ENCODE data around the gene IL1RN. TPM values are rescaled to one million over a fixed set of nuclear protein-coding genes. Genes with fewer than 3 reads are reported as not detected.

Gene IL1RN
- total and polyA plus RNA-seq, 2 of the 8 experiments (the other 6 are each of a cell fraction or from before 2014, with no cell fraction given), result not detected

DNA sequence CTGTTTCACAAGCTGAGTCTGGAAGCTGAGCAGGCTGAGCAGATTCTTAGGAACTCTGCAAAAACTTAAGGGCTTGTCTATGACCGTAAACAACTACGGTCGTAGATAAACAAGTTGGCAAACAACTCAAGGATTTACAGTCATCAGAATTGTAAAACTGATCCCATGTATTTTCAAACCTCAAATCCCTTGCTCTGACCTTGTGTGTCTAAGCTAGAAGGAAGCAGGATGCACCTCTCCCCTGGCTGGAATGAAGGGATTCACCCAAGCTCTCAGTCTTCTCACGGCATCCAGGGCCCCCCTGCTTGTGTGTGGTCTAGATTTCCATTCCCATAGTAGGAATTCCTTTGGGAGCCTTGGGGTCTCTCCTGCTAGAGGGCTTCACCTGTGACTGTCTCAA lies 12.4 kb upstream of the IL1RN start:
- H2BK15ac ChIP-seq (ENCODE audit: low read length), result no peak overlapping the region
- H2BK12ac ChIP-seq (ENCODE audit: low read depth, low read length), result no peak overlapping the region
- WGBS, 2 experiments (ENCODE audit: extremely low coverage in 1 of 2, insufficient coverage in 1 of 2, insufficient read length in 1 of 2, insufficient replicate concordance in 2 of 2, low coverage in 1 of 2, low lambda C conversion rate in 2 of 2, missing lambda C conversion rate in 1 of 2), result 83% methylated on average over 4 of the region's 4 CpGs; no CpG with 5 or more reads in 1 of the 2 experiments
- no peak overlapping the region for H3K4ac ChIP-seq (replicated peaks; ENCODE audit: insufficient read length, low read depth, low read length)
- H3K9ac ChIP-seq (replicated peaks in 1 of 4; ENCODE audit: extremely low read depth in 1 of 4, low read depth in 3 of 4, low read length in 3 of 4), result no peak overlapping the region
- H4K8ac ChIP-seq (ENCODE audit: extremely low read depth, insufficient read depth, low read length), result no peak overlapping the region
- peaks cover 0 to 4% (median 0%) of the 10 kb centered on the region in 4 experiments; a peak in 1 of 7 replicates for H3K4me1 ChIP-seq (replicated peaks in 1 of 4; ENCODE audit: control insufficient read depth in 3 of 4, insufficient read depth in 4 of 4, low read length in 3 of 4)
- TF ChIP-seq GABPA (IDR thresholded peaks at IDR 0.05; ENCODE audit: borderline replicate concordance, insufficient read depth, low read length) (no peak), POU5F1 (IDR thresholded peaks at IDR 0.05; ENCODE audit: low read depth, low read length) (no peak), SIN3A (conservative IDR thresholded peaks at IDR 0.05 in 1 of 2, IDR thresholded peaks at IDR 0.05 in 1 of 2; ENCODE audit: low read depth in 1 of 2, low read length in 2 of 2) (no peak), BACH1 (IDR thresholded peaks at IDR 0.05; ENCODE audit: low read length) (no peak), KDM1A (IDR thresholded peaks at IDR 0.05; ENCODE audit: borderline replicate concordance, low read length) (no peak)
- ChIA-PET POLR2A (ENCODE audit: partially characterized antibody) (no interaction called here), CTCF (ENCODE audit: partially characterized antibody) (interaction anchor here (1.8 to 10.3 kb wide), 2 partner anchors 23 to 35 kb away, joined by 9 to 71 read pairs; no protein-coding TSS in a partner anchor)
- H2AK5ac ChIP-seq (ENCODE audit: low read depth, low read length), result no peak overlapping the region
- no peak overlapping the region for H3K4me3 ChIP-seq (ENCODE audit: extremely low read depth in 1 of 4, insufficient read depth in 2 of 4, low read depth in 3 of 4, low read length in 4 of 4)
- H3K23ac ChIP-seq (ENCODE audit: insufficient read length), result no peak overlapping the region
- no peak for FAIRE-seq
- H3K36me3 ChIP-seq (ENCODE audit: control insufficient read depth in 2 of 4, insufficient read depth in 4 of 4, low read length in 3 of 4), result no peaks in the 10 kb centered on the region
- no peak overlapping the region for H2BK5ac ChIP-seq (ENCODE audit: low read depth, low read length)
- no peaks in the 10 kb centered on the region for H3K79me2 ChIP-seq (ENCODE audit: control insufficient read depth in 1 of 2, insufficient read depth in 2 of 2, low read length in 2 of 2)
- H2BK120ac ChIP-seq (replicated peaks; ENCODE audit: low read depth, low read length), result no peak overlapping the region
- no peaks in the 10 kb centered on the region for H3K79me1 ChIP-seq (ENCODE audit: low read depth, low read length)
- no peaks in the 10 kb centered on the region for H3K27me3 ChIP-seq (replicated peaks in 1 of 4; ENCODE audit: control insufficient read depth in 3 of 4, extremely low read depth in 1 of 4, insufficient read depth in 3 of 4, low read length in 3 of 4)
- no peak overlapping the region for H4K5ac ChIP-seq (ENCODE audit: insufficient read length, low read depth, low read length)
- no peak overlapping the region for H3K27ac ChIP-seq (ENCODE audit: low read depth, low read length)
- H3K56ac ChIP-seq (replicated peaks; ENCODE audit: insufficient read length, low read depth, low read length), result no peak overlapping the region
- no peak overlapping the region for H2AFZ ChIP-seq (ENCODE audit: low read length)
- no peak overlapping the region for H3K18ac ChIP-seq (ENCODE audit: extremely low read depth, low read length)
- no peaks in the 10 kb centered on the region for H3K23me2 ChIP-seq (ENCODE audit: low read depth, low read length)
- H4K91ac ChIP-seq (replicated peaks; ENCODE audit: insufficient read length, low read length), result no peak overlapping the region
- H3K4me2 ChIP-seq (ENCODE audit: insufficient read depth in 1 of 2, low read depth in 2 of 2, low read length in 2 of 2), result no peak overlapping the region
- peak in 1 of 2 experiments; percentile 31 for DNase-seq (ENCODE audit: low read depth in 1 of 2, low spot score in 2 of 2)
- H3K14ac ChIP-seq (ENCODE audit: insufficient read length), result no peak overlapping the region
- H4K20me1 ChIP-seq (replicated peaks in 1 of 2; ENCODE audit: control insufficient read depth in 1 of 2, insufficient read depth in 2 of 2, low read length in 2 of 2), result no peaks in the 10 kb centered on the region
- H2BK20ac ChIP-seq (ENCODE audit: low read length), result no peak overlapping the region
- no peaks in the 10 kb centered on the region for H3K9me3 ChIP-seq (ENCODE audit: insufficient read depth in 2 of 2, low read depth in 1 of 2, low read length in 1 of 2)

Measured in H1 (cell line).